GM23248 (cell line): Measurements from ENCODE around the gene BMP3.

Experiments used
- EZH2 ChIP-seq: fragments of 200-600 bp; sonication (generic); IDR thresholded peaks from 2 replicates; pipeline ENCODE4 v1.6.1; 2018; ENCODE audit warnings: antibody characterized with exemption, mild to moderate bottlenecking; ENCODE audit not compliant: insufficient read depth, poor library complexity, severe bottlenecking
- EZH2phosphoT487 ChIP-seq: fragments of 200-600 bp; sonication (generic); IDR thresholded peaks from 2 replicates; pipeline ENCODE4 v1.6.1; 2018; ENCODE audit warnings: antibody characterized with exemption, moderate library complexity, mild to moderate bottlenecking, low read depth; ENCODE audit not compliant: insufficient read depth

GRCh38 chr4:81049907-81050306, 19.4 kb downstream of the BMP3 start:
- TF ChIP-seq EZH2 (no peak), EZH2phosphoT487 (no peak)
